ENCODE data around the gene RHOBTB3. TPM values are rescaled to one million over a fixed set of nuclear protein-coding genes. Genes with fewer than 3 reads are reported as not detected.
A peak's percentile ranks its signal among the peaks of the same experiment; 100 is the strongest.
"Not testable (repeated sequence)": the region's sequence is repeated elsewhere in the genome, so short reads cannot be mapped to it uniquely, and the experiment has no call there.

RHOBTB3 gene
- 10 to 100 TPM; 40.2 to 55.7 TPM for total RNA-seq
- long read RNA-seq, donor 1, full-length matches to known transcripts = 3 of 29 reads
- long read RNA-seq, donor 1, partial matches to known transcripts = 13 of 29 reads
- long read RNA-seq, donor 1, other reads (novel, unspliced or antisense) = 13 of 29 reads
- long read RNA-seq, donor 2, partial matches to known transcripts = 1 of 4 reads
- long read RNA-seq, donor 2, other reads (novel, unspliced or antisense) = 3 of 4 reads

DNA sequence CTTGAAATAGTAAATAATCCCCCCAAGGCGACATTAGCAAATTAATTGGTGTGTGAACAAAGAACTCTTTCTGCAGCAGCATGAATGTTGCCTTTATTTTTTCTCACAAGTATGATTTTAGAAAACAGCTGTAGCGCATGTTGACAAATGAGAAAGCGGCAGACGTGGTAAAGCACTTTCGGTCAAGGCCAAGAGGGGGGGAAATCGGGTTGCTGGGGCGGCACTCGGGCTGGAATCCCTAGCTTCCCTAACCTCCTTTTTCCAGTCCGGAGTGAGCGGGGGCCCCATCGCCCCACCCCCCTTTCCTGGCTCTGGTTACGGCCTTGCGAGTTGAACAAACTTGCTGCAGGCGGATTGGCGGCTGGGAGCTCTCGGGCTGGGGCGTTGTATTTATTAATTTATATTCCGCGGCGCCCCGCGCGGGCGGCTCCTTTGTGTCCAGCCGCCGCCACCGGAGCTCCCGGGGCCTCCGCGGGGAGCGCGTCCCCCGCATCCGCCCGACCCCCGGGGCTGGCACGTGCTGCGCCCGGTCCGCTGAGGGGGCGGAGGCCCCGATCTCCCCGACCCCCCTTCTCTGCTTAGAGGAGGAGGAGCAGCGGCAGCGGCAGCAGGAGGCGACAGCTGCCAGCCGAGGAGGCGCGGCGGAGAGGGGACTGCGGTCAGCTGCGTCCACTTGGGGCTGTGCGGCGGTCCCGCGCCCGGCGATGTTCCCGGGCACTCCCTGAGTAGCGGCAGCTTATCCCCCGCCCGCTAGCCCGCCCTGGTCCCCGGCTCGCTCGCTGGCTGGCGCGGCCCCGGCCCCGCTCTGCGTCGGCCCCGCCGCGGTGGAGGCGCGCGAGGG, at the start of gene RHOBTB3:
TSS of gene RHOBTB3 (plus strand) at position 607 of the 841 bp plus-strand sequence. CDS start 347 bp downstream, outside the sequence.
- intact Hi-C loops (cut with DNase I) = loop anchor here in 1 of 2 donors (5.0 kb wide), 1 partner anchor 64 kb away; no protein-coding TSS in a partner anchor
- peak; percentile 96 for DNase-seq (ENCODE audit: low spot score)

GRCh38 chr5:95682891-95683290, 48.2 kb upstream of the RHOBTB3 start, which contains the start of gene SPATA9:
SPATA9 (minus strand) TSS chr5:95682991; CDS start chr5:95682854, 137 bp downstream.
- DNase-seq (ENCODE audit: low spot score) = no peak
- intact Hi-C loops (cut with DNase I) = no loop called here

- intact Hi-C loops (cut with DNase I) = no loop called here
These were observed 46.8 kb upstream of the RHOBTB3 start for GRCh38 chr5:95684361-95684760.

DNA sequence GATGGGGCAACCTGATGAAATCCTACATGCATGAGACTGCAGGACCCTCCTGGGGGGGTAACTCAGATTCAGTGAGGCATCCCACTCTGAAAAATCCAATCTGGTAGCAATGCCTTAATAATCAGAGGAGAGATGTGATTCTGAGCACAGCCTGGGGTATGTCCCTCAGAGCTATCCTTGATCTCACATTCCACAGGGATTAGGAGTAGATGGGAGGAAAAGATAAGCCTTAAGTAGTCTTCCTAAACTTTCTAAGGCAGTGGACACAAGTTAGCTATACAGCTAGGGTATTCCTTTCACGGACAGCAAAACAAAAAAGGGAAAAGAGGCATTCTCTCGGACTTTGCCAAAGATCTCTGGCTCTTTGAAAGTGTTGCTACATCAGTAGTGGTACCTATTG, 44.5 kb upstream of the RHOBTB3 start:
- intact Hi-C loops (cut with DNase I) = no loop called here
- DNase-seq (ENCODE audit: low spot score) = no peak

More at GRCh38 chr5:95684361-95684760, 46.8 kb upstream of the RHOBTB3 start:
- DNase-seq (ENCODE audit: low spot score) = no peak

DNA sequence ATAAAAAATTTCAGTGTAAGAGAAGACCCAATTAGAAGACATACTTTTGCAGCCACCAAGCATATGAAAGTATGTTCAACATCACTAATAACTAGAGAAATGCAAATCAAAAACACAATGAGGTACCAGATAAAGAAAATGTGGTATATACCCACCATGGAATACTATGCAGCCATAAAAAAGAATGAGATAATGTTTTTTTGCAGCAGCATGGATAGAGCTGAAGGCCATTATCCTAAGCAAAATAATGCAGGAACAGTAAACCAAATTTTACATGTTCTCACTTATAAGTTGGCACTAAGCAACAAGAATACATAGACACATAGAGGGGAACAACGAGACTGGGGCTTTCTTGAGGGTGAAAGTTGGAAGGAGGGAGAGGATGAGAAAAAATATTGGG, 41.5 kb upstream of the RHOBTB3 start:
- DNase-seq (ENCODE audit: low spot score) = no peak
- intact Hi-C loops (cut with DNase I) = no loop called here

- DNase-seq (ENCODE audit: low spot score) = no peak
- intact Hi-C loops (cut with DNase I) = no loop called here
These were observed 40.8 kb upstream of the RHOBTB3 start for GRCh38 chr5:95690333-95690732.

DNA sequence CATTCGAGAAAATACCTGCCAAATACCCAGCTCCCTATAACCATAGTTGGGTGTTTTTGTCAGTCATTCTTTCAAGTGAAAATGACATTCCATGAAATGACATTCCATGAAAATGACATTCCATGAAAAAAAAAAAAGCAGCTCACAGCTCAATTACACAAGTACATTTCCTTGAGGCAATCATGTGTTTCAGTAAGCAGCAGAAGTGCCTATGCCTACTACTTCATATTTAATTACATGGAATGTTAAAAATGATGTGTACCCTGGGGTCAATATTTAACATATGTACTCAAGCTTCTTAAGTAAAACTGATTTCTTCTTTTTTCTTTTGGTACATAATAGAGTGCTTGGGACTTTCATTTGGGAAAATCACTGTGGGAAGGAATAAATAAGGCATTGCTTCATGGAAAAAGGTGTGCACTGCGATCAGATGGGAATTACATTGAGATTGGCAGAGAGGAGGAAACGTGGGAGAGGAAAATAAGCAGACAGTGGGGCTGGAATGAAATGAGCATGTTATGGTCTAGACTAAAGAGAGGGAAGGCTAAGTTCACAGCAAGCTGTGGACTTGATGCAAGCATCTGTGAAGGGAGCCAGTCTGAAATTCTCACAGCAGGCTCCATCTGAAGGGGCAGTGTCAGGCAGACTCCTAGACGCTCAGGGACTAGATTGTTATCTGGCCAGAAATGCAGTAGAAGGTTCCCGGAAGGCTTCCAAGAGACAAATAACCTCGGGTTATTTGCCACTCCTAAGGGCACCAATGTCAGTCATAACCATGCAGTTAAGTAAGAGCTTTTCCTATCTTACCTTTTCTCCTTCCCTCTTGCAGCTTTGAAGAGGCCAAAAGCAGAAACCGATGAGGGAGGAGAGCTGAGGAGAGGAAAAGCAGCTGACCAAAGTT, 33.1 kb upstream of the RHOBTB3 start:
- no peak for DNase-seq (ENCODE audit: low spot score)
- intact Hi-C loops (cut with DNase I) = no loop called here

DNA sequence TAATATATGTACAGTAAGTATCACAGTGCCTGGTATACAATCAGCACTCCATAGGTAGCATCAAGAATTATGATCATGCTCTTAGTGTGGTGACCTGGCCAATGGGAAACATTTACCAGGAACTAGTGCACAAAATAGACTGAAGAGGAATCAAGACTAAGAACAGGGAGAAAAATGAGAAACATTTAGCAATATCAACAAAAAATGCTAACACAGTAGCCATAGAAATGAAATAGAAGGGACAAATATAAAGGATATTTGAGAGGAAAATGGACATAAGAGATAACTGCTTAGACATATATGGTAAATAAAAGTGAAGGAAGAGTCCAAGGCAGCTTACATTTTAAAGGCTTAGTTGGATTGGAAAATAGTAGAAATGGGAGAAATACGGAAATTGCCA, 31.8 kb upstream of the RHOBTB3 start:
- DNase-seq (ENCODE audit: low spot score) = no peak
- intact Hi-C loops (cut with DNase I) = no loop called here

DNA sequence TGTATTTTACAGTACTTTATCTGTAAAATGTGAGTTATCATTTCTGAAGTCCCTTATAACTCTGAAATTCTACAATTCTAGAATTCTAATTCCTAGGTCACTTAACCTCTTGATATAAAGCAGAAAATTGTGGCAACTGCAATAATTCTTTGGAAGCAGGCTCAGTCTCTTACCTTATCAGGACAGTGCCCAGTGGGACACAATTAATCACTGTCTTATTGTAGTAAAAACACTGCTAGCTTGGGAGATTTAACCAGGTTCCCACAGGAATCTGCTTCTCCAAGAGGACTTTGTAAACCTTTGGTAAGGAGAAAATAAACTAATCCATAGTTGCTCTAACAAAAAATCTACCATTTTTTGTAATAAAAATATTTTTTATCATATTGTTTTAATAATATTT, 30.1 kb upstream of the RHOBTB3 start:
- intact Hi-C loops (cut with DNase I) = no loop called here
- DNase-seq (ENCODE audit: low spot score) = no peak

GRCh38 chr5:95704150-95704549, 27.0 kb upstream of the RHOBTB3 start:
- intact Hi-C loops (cut with DNase I) = no loop called here
- DNase-seq (ENCODE audit: low spot score) = no peak

DNA sequence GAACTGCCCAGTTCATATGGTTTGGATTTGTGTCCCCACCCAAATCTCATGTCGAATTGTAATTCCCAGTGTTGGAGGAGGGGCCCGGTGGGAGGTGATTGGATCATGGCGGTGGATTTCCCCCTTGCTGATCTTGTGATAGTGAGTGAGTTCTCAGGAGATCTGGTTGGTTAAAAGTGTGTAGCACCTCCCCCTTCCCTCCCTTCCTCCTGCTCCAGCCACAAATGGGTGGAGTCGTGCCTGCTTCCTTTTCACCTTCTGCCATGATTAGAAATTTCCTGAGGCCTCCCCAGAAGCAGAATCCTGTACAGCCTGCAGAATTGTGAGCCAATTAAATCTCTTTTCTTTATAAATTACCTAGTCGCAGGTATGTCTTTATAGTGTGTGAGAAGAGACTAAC, 24.9 kb upstream of the RHOBTB3 start:
- intact Hi-C loops (cut with DNase I); DNase-seq (ENCODE audit: low spot score): not testable (repeated sequence)

DNA sequence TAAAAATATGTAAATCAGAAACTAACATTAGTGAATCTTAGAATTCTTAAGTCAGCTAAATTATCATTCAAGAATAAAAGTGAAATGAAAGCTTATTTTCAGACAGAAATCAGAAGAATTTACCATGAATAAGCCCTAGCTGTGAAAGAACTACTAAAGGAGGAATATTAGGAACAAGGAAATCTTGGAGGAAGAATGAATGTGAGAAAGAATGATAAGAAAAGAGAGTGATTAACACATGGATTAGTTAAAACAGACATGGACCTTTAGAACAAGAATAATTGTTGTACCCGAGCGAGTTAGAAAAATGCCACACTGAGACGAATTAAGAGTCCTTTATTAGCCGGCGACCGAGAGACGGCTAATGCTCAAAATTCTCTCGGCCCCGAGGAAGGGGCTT, 24.1 kb upstream of the RHOBTB3 start:
- intact Hi-C loops (cut with DNase I) = no loop called here
- no peak for DNase-seq (ENCODE audit: low spot score)

- DNase-seq (ENCODE audit: low spot score); intact Hi-C loops (cut with DNase I): not testable (repeated sequence)
These were observed 23.5 kb upstream of the RHOBTB3 start for GRCh38 chr5:95707534-95708188.

GRCh38 chr5:95708876-95709275, 22.3 kb upstream of the RHOBTB3 start:
- no peak for DNase-seq (ENCODE audit: low spot score)
- intact Hi-C loops (cut with DNase I) = no loop called here

DNA sequence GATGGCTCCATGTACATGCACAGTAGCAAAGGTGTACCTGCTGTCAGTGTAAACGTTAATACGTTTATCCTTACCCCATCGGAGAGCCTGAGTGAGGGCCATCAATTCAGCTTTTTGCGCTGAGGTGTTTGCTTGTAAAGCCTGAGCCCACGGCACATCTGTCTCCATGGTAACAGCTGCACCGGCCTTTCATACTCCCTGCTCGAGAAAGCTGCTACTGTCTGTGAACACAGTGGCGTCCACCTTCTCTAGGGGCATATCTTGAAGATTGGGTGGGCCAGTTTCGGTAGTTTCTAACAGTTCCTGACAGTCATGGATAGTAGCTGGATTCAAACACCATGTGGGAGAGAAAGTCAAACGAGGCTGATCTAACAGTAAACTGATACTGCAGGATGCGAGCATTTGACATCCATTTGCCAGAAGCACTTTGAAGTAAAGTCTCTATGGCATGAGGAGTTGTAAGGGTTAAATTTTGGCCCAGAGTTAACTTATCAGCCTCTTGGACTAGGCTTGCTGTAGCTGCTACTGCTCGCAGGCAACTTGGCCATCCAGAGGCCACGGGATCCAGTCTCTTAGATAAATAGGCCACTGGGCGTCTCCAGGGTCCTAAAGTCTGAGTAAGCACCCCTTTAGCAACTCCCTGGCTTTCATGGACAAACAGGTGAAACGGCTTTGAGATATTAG, 21.0 kb upstream of the RHOBTB3 start:
- intact Hi-C loops (cut with DNase I) = no loop called here
- DNase-seq (ENCODE audit: low spot score) = no peak

- intact Hi-C loops (cut with DNase I); DNase-seq (ENCODE audit: low spot score): not testable (repeated sequence)
These were observed 20.3 kb upstream of the RHOBTB3 start for GRCh38 chr5:95710651-95711500.

- intact Hi-C loops (cut with DNase I) = no loop called here
- DNase-seq (ENCODE audit: low spot score) = no peak
These were observed 19.4 kb upstream of the RHOBTB3 start for GRCh38 chr5:95711501-95712346.

All from posterior vena cava (tissue), 2 donors.